ENCODE measurements around the gene PPARG.
"Not testable (repeated sequence)": the region's sequence is repeated elsewhere in the genome, so short reads cannot be mapped to it uniquely, and the experiment has no call there.

The PPARG gene

GRCh38 chr3:12460127-12460526 lies 171.3 kb downstream of the PPARG start:
- H3K4me1 ChIP-seq (ENCODE audit: control insufficient read depth, insufficient read depth, low read length), result peaks cover 9% of the 10 kb centered on the region
- H3K4me3 ChIP-seq (ENCODE audit: low read length), result no peak overlapping the region
- no peaks in the 10 kb centered on the region for H3K27me3 ChIP-seq (ENCODE audit: control insufficient read depth, insufficient read depth, low read length)
- no peaks in the 10 kb centered on the region for H3K36me3 ChIP-seq (ENCODE audit: control insufficient read depth, insufficient read depth, low read length)
- H3K9me3 ChIP-seq (ENCODE audit: control insufficient read depth, low read length), result no peaks in the 10 kb centered on the region
- no peak overlapping the region for H3K9ac ChIP-seq (ENCODE audit: low read length)

GRCh38 chr3:12461097-12461649 lies 172.3 kb downstream of the PPARG start:
- no peaks in the 10 kb centered on the region for H3K9me3 ChIP-seq (ENCODE audit: control insufficient read depth, low read length)
- no peaks in the 10 kb centered on the region for H3K36me3 ChIP-seq (ENCODE audit: control insufficient read depth, insufficient read depth, low read length)
- H3K4me1 ChIP-seq (ENCODE audit: control insufficient read depth, insufficient read depth, low read length), result peaks cover 9% of the 10 kb centered on the region
- no peaks in the 10 kb centered on the region for H3K27me3 ChIP-seq (ENCODE audit: control insufficient read depth, insufficient read depth, low read length)
- no peak overlapping the region for H3K4me3 ChIP-seq (ENCODE audit: low read length)
- H3K9ac ChIP-seq (ENCODE audit: low read length), result no peak overlapping the region

GRCh38 chr3:12462159-12462947 lies 173.5 kb downstream of the PPARG start:
- H3K4me1 ChIP-seq (ENCODE audit: control insufficient read depth, insufficient read depth, low read length), result peaks cover 9% of the 10 kb centered on the region
- H3K36me3 ChIP-seq (ENCODE audit: control insufficient read depth, insufficient read depth, low read length), result no peaks in the 10 kb centered on the region
- H3K4me3 ChIP-seq (ENCODE audit: low read length), result no peak overlapping the region
- no peaks in the 10 kb centered on the region for H3K27me3 ChIP-seq (ENCODE audit: control insufficient read depth, insufficient read depth, low read length)
- H3K9ac ChIP-seq (ENCODE audit: low read length), result no peak overlapping the region
- H3K9me3 ChIP-seq (ENCODE audit: control insufficient read depth, low read length), result no peaks in the 10 kb centered on the region

- H3K9ac ChIP-seq (ENCODE audit: low read length), result no peak overlapping the region
- H3K36me3 ChIP-seq (ENCODE audit: control insufficient read depth, insufficient read depth, low read length), result no peaks in the 10 kb centered on the region
- H3K9me3 ChIP-seq (ENCODE audit: control insufficient read depth, low read length), result no peaks in the 10 kb centered on the region
- H3K4me1 ChIP-seq (ENCODE audit: control insufficient read depth, insufficient read depth, low read length), result peaks cover 9% of the 10 kb centered on the region
- no peak overlapping the region for H3K4me3 ChIP-seq (ENCODE audit: low read length)
- H3K27me3 ChIP-seq (ENCODE audit: control insufficient read depth, insufficient read depth, low read length), result no peaks in the 10 kb centered on the region
Observed at GRCh38 chr3:12463686-12464085, 174.8 kb downstream of the PPARG start.

GRCh38 chr3:12464181-12464580 lies 175.3 kb downstream of the PPARG start:
- no peak overlapping the region for H3K9ac ChIP-seq (ENCODE audit: low read length)
- H3K4me1 ChIP-seq (ENCODE audit: control insufficient read depth, insufficient read depth, low read length), result peaks cover 9% of the 10 kb centered on the region
- no peaks in the 10 kb centered on the region for H3K36me3 ChIP-seq (ENCODE audit: control insufficient read depth, insufficient read depth, low read length)

GRCh38 chr3:12465151-12465835 lies 176.4 kb downstream of the PPARG start:
- Histone ChIP-seq H3K9ac (ENCODE audit: low read length) (no peak overlapping the region), H3K36me3 (ENCODE audit: control insufficient read depth, insufficient read depth, low read length) (no peaks in the 10 kb centered on the region), H3K9me3 (ENCODE audit: control insufficient read depth, low read length) (no peaks in the 10 kb centered on the region), H3K4me3 (ENCODE audit: low read length) (no peak overlapping the region), H3K4me1 (ENCODE audit: control insufficient read depth, insufficient read depth, low read length) (peaks cover 9% of the 10 kb centered on the region), H3K27me3 (ENCODE audit: control insufficient read depth, insufficient read depth, low read length) (no peaks in the 10 kb centered on the region)

More at GRCh38 chr3:12464181-12464580, 175.3 kb downstream of the PPARG start:
- Histone ChIP-seq H3K9me3 (ENCODE audit: control insufficient read depth, low read length) (no peaks in the 10 kb centered on the region), H3K27me3 (ENCODE audit: control insufficient read depth, insufficient read depth, low read length) (no peaks in the 10 kb centered on the region), H3K4me3 (ENCODE audit: low read length) (no peak overlapping the region)

GRCh38 chr3:12465836-12466225 lies 177.0 kb downstream of the PPARG start:
- Histone ChIP-seq H3K9me3 (ENCODE audit: control insufficient read depth, low read length) (no peaks in the 10 kb centered on the region), H3K4me1 (ENCODE audit: control insufficient read depth, insufficient read depth, low read length) (peaks cover 10% of the 10 kb centered on the region), H3K9ac (ENCODE audit: low read length) (no peak overlapping the region), H3K36me3 (ENCODE audit: control insufficient read depth, insufficient read depth, low read length) (no peaks in the 10 kb centered on the region), H3K27me3 (ENCODE audit: control insufficient read depth, insufficient read depth, low read length) (no peaks in the 10 kb centered on the region), H3K4me3 (ENCODE audit: low read length) (no peak overlapping the region)

GRCh38 chr3:12467746-12468145 lies 178.9 kb downstream of the PPARG start:
- H3K36me3 ChIP-seq (ENCODE audit: control insufficient read depth, insufficient read depth, low read length), result no peaks in the 10 kb centered on the region
- peaks cover 7% of the 10 kb centered on the region for H3K4me1 ChIP-seq (ENCODE audit: control insufficient read depth, insufficient read depth, low read length)
- H3K4me3 ChIP-seq (ENCODE audit: low read length), result no peak overlapping the region
- H3K27me3 ChIP-seq (ENCODE audit: control insufficient read depth, insufficient read depth, low read length), result no peaks in the 10 kb centered on the region
- no peak overlapping the region for H3K9ac ChIP-seq (ENCODE audit: low read length)
- no peaks in the 10 kb centered on the region for H3K9me3 ChIP-seq (ENCODE audit: control insufficient read depth, low read length)

- H3K9ac ChIP-seq (ENCODE audit: low read length), result no peak overlapping the region
- H3K4me1 ChIP-seq (ENCODE audit: control insufficient read depth, insufficient read depth, low read length), result peaks cover 7% of the 10 kb centered on the region
- no peaks in the 10 kb centered on the region for H3K27me3 ChIP-seq (ENCODE audit: control insufficient read depth, insufficient read depth, low read length)
- H3K9me3 ChIP-seq (ENCODE audit: control insufficient read depth, low read length), result no peaks in the 10 kb centered on the region
- no peak overlapping the region for H3K4me3 ChIP-seq (ENCODE audit: low read length)
- no peaks in the 10 kb centered on the region for H3K36me3 ChIP-seq (ENCODE audit: control insufficient read depth, insufficient read depth, low read length)
Observed at GRCh38 chr3:12468276-12468675, 179.4 kb downstream of the PPARG start.

- Histone ChIP-seq H3K9me3 (ENCODE audit: control insufficient read depth, low read length) (no peaks in the 10 kb centered on the region), H3K9ac (ENCODE audit: low read length) (no peak overlapping the region), H3K4me1 (ENCODE audit: control insufficient read depth, insufficient read depth, low read length) (peaks cover 7% of the 10 kb centered on the region), H3K4me3 (ENCODE audit: low read length) (no peak overlapping the region), H3K36me3 (ENCODE audit: control insufficient read depth, insufficient read depth, low read length) (no peaks in the 10 kb centered on the region), H3K27me3 (ENCODE audit: control insufficient read depth, insufficient read depth, low read length) (no peaks in the 10 kb centered on the region)
Observed at GRCh38 chr3:12468757-12469156, 179.9 kb downstream of the PPARG start.

- H3K27me3 ChIP-seq (ENCODE audit: control insufficient read depth, insufficient read depth, low read length); H3K4me3 ChIP-seq (ENCODE audit: low read length); H3K36me3 ChIP-seq (ENCODE audit: control insufficient read depth, insufficient read depth, low read length); H3K9me3 ChIP-seq (ENCODE audit: control insufficient read depth, low read length); H3K4me1 ChIP-seq (ENCODE audit: control insufficient read depth, insufficient read depth, low read length); H3K9ac ChIP-seq (ENCODE audit: low read length): not testable (repeated sequence)
Observed at GRCh38 chr3:12469222-12469621, 180.4 kb downstream of the PPARG start.

GRCh38 chr3:12470111-12470510 lies 181.2 kb downstream of the PPARG start:
- Histone ChIP-seq H3K9me3 (ENCODE audit: control insufficient read depth, low read length) (no peaks in the 10 kb centered on the region), H3K9ac (ENCODE audit: low read length) (no peak overlapping the region), H3K4me3 (ENCODE audit: low read length) (no peak overlapping the region), H3K27me3 (ENCODE audit: control insufficient read depth, insufficient read depth, low read length) (no peaks in the 10 kb centered on the region), H3K36me3 (ENCODE audit: control insufficient read depth, insufficient read depth, low read length) (no peaks in the 10 kb centered on the region), H3K4me1 (ENCODE audit: control insufficient read depth, insufficient read depth, low read length) (peaks cover 7% of the 10 kb centered on the region)
